NCI-H748 (cell line): Measurements from ENCODE around the gene TTC28.
"Not testable (repeated sequence)": the region's sequence is repeated elsewhere in the genome, so short reads cannot be mapped to it uniquely, and the experiment has no call there.

Source experiments
- DNase-seq: peaks from one replicate; lab custom pipeline; 2025; ENCODE audit not compliant: unreplicated experiment; lab: John Stamatoyannopoulos, UW

TTC28 gene

GRCh38 chr22:28375761-28376534 lies 303.7 kb downstream of the TTC28 start:
- no peak for DNase-seq

DNA sequence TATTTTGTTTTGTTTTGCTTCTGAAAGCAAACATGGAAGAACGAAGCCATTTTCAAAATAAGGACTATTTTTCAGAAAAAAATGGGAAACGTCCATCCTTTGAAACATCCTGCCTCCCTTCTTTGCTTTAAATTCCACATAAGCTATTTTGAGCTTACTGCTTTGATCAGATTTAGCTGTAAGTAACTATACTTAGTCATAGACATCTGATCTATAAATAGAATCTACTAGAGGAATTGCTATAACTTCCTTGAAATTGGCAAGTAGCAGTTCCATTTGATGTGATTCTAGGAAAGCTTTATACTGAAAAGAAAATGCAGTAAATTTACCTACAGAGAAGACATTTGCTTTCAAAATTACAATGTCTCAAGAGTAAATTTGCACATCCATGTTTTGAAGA lies 305.8 kb downstream of the TTC28 start:
- no peak for DNase-seq

DNA sequence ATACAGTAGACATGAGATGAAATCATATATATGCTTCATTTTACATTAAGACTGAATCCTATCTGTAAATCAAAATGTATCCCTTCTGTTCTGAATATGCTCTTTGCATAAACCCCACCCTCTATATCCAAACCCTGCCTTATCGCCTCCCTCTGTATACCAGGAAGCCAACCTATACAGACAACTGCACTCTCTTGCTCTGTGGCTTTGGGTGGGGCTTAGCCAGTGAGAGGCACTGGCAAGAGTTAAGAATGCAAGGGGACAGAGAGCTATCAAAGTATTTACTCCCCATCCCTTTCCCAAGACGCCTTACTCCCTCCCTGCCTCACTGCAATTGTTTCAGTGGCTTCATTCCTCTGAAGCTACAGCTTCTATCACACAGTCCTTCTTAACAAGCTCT lies 309.8 kb downstream of the TTC28 start:
- no peak for DNase-seq

GRCh38 chr22:28366856-28367255 lies 312.8 kb downstream of the TTC28 start:
- no peak for DNase-seq

GRCh38 chr22:28365371-28365770 lies 314.3 kb downstream of the TTC28 start:
- DNase-seq: no peak

- not testable (repeated sequence) for DNase-seq
Observed at GRCh38 chr22:28364105-28364504, 315.5 kb downstream of the TTC28 start.

GRCh38 chr22:28360939-28361338 lies 318.7 kb downstream of the TTC28 start:
- no peak for DNase-seq

DNA sequence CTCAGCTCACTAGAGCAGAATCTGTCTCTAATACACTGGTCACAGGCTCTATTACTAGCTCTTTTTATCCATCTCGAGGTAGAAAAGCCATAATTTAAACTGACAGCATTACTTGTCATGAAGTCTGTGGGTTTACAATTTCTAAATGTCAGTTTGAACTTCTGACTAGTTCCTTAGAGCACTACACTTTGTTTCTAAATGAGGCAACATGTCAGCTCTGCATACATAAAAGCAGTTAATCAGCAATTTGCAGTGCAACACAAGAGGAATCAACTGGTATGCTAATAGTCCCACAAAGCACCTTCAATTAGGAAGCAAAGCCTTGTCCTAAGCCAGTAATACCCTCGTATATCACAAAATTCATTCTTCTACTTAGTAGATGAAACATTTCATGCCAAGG lies 321.3 kb downstream of the TTC28 start:
- DNase-seq: no peak

GRCh38 chr22:28357193-28357592 lies 322.4 kb downstream of the TTC28 start:
- DNase-seq: no peak

DNA sequence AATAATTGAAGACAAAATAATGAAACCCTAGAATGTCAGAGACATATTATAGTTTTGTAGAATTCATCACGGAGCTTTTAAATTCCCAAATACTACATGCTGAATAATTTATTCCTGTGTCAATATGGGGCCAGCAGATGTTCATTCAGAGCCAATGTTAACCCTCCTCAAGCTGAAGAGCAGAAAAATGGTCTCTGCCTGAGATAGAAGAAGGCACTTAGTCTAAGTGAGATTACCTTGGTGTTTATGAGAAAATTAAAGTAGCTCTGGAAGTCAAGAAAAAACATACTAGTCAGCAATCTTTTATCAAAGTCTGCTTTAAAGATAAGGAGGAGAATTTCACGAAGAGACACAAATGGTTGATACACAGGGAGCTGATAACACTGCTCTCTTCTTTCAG lies 328.2 kb downstream of the TTC28 start:
- no peak for DNase-seq

GRCh38 chr22:28348613-28349609 lies 330.7 kb downstream of the TTC28 start:
- no peak for DNase-seq

GRCh38 chr22:28346308-28346707 lies 333.3 kb downstream of the TTC28 start:
- DNase-seq: no peak

- no peak for DNase-seq
Observed at GRCh38 chr22:28344918-28345703, 334.5 kb downstream of the TTC28 start.

- no peak for DNase-seq
Observed at GRCh38 chr22:28341001-28341400, 338.6 kb downstream of the TTC28 start.

GRCh38 chr22:28333088-28333487 lies 346.6 kb downstream of the TTC28 start:
- peak; percentile 5 for DNase-seq

- DNase-seq: no peak
Observed at GRCh38 chr22:28332410-28332809, 347.2 kb downstream of the TTC28 start.

- no peak for DNase-seq
Observed at GRCh38 chr22:28331695-28332094, 347.9 kb downstream of the TTC28 start.

DNA sequence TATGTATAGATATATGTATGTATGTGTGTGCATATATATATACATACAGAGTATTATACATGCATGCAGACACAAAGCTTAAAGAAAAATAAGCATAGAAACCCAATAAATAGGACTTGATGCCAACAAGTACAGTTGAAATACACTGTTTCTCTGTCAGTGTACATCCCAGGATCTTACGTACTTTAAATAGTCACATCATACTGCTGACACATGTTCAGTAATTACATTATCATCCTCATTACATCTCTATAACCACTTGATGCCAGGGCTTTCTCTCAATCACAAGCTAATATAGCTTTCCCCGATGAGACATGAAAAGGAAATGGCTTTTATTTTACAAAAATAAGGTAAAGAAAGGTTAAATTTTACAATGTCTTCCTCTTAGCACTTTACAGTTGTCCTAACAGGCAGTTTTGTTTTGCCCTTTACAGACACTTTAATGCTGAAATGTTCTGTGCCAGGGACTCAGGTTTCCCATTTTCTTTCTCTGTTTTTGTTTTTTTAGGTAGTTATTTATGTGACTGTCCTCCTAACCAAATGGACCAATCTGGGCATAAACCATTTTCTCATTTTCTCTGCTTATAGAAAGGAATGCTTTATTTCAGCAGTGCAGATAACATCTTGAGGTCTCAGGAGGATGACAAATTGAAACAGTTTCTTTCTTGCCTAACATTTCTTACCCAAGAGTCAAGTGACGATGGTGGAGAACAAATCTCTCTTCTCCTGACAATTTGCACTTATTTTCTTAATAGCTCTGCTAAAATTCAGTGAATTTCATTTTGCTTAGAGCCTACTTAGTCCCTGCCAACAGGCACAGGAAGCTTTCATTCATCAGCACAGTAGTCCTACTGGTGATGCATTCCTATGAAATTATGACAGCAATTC lies 350.2 kb downstream of the TTC28 start:
- DNase-seq: no peak

DNA sequence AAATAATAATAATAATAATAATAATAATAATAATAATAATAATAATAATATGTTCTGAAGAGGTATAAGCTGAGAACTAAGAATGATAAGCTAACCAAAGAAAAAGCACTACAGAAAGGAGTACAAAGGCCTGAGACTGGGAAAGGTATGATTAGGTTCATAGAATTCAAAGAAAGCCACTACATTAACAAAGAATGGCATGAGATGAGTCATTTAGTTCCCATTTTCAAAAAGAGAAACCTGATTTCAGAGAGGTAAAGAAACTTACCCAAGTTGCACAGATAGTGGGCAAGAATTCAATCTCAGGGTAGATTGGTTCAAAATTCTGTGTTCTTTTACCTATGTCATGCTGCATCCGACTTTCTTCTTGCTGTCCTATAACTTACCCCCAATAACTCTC lies 350.9 kb downstream of the TTC28 start:
- DNase-seq: no peak

GRCh38 chr22:28316014-28316413 lies 363.6 kb downstream of the TTC28 start:
- DNase-seq: no peak
